Neural cell (in vitro differentiated cells): Measurements from ENCODE around the gene LTO1. TPM values are rescaled to one million over a fixed set of nuclear protein-coding genes. Genes with fewer than 3 reads are reported as not detected.
A peak's percentile ranks its signal among the peaks of the same experiment; 100 is the strongest.

Experiments
- H2AFZ ChIP-seq: fragments of 200-600, 300-800 bp; sonication (generic), shearing (Covaris generic); 2 replicates; pipeline ENCODE4 v1.6.0; 2014; ENCODE audit warnings: low read depth, mild to moderate bottlenecking, antibody characterized with exemption, low read length, moderate library complexity
- H3F3A ChIP-seq: fragments of 200-600 bp; shearing (Covaris generic); 2 replicates; pipeline ENCODE4 v1.6.1; 2016; ENCODE audit warnings: mild to moderate bottlenecking, moderate library complexity, mixed read lengths, antibody characterized with exemption, low read length; ENCODE audit not compliant: insufficient read depth, poor library complexity, severe bottlenecking
- H3K27ac ChIP-seq: fragments of 200-600, 300-800 bp; sonication (generic), shearing (Covaris generic); 2 replicates; pipeline ENCODE4 v1.5.1; 2014; ENCODE audit warnings: mild to moderate bottlenecking, low read length, moderate library complexity
- H3K27me3 ChIP-seq: fragments of 300-800, 200-600 bp; sonication (generic), shearing (Covaris generic); 2 replicates; pipeline ENCODE4 v1.6.0; 2014; ENCODE audit warnings: mild to moderate bottlenecking, low read depth, low read length, moderate library complexity; ENCODE audit not compliant: insufficient read depth
- H3K36me3 ChIP-seq: fragments of 300-800, 200-600 bp; sonication (generic), shearing (Covaris generic); 2 replicates; pipeline ENCODE4 v1.5.1; 2014; ENCODE audit warnings: mild to moderate bottlenecking, antibody characterized with exemption, low read length, moderate library complexity; ENCODE audit not compliant: insufficient read depth
- H3K4me2 ChIP-seq: fragments of 300-800, 200-600 bp; sonication (generic), shearing (Covaris generic); 2 replicates; pipeline ENCODE4 v1.6.0; 2014; ENCODE audit warnings: mild to moderate bottlenecking, low read length
- H3K4me3 ChIP-seq: fragments of 300-800, 200-600 bp; sonication (generic), shearing (Covaris generic); 2 replicates; pipeline ENCODE4 v1.5.1; 2014; ENCODE audit warnings: mild to moderate bottlenecking, low read length, moderate library complexity
- H3K79me2 ChIP-seq: fragments of 200-600 bp; shearing (Covaris generic); replicated peaks from 2 replicates; pipeline ENCODE4 v1.6.0; 2014; ENCODE audit warnings: mild to moderate bottlenecking, low read length, moderate library complexity; ENCODE audit not compliant: insufficient read depth
- H3K9ac ChIP-seq: fragments of 300-800, 200-600 bp; sonication (generic), shearing (Covaris generic); 2 replicates; pipeline ENCODE4 v1.6.1; 2016; ENCODE audit warnings: mild to moderate bottlenecking, low read length, mixed read lengths
- H3K9me2 ChIP-seq: fragments of 200-600 bp; shearing (Covaris generic); 2 replicates; pipeline ENCODE4 v1.6.1; 2016; ENCODE audit warnings: mild to moderate bottlenecking, low read length, mixed read lengths; ENCODE audit not compliant: insufficient read depth
- H3K9me3 ChIP-seq: fragments of 200-600, 300-800 bp; sonication (generic), shearing (Covaris generic); 2 replicates; pipeline ENCODE4 v1.6.1; 2016; ENCODE audit warnings: mild to moderate bottlenecking, mixed run types, low read length, moderate library complexity, mixed read lengths
- H4K20me1 ChIP-seq: fragments of 200-600 bp; shearing (Covaris generic); 2 replicates; pipeline ENCODE4 v1.6.1; 2016; ENCODE audit warnings: mild to moderate bottlenecking, mixed run types; ENCODE audit not compliant: insufficient read depth
- EP300 ChIP-seq: fragments of 450-650 bp; conservative IDR thresholded peaks from 2 replicates; pipeline ENCODE4 v1.6.1; 2014; ENCODE audit warnings: antibody characterized with exemption, mild to moderate bottlenecking, moderate library complexity; ENCODE audit not compliant: poor library complexity, severe bottlenecking
- EZH2 ChIP-seq: fragments of 200-600, 300-800 bp; shearing (Covaris generic), sonication (generic); IDR thresholded peaks from 2 replicates; pipeline ENCODE4 v1.6.1; 2014; ENCODE audit warnings: antibody characterized with exemption, low read length, borderline replicate concordance, mild to moderate bottlenecking; ENCODE audit not compliant: insufficient read depth, poor library complexity, severe bottlenecking
- MXI1 ChIP-seq: fragments of 450-650 bp; conservative IDR thresholded peaks from 2 replicates; pipeline ENCODE4 v1.6.1; 2014; ENCODE audit warnings: antibody characterized with exemption, mild to moderate bottlenecking; ENCODE audit not compliant: poor library complexity, severe bottlenecking
- POLR2AphosphoS5 ChIP-seq: IDR thresholded peaks from 2 replicates; pipeline ENCODE4 v1.6.1; 2012
- RAD21 ChIP-seq: fragments of 450-650 bp; conservative IDR thresholded peaks from 2 replicates; pipeline ENCODE4 v1.6.1; 2014; ENCODE audit warnings: antibody characterized with exemption, mild to moderate bottlenecking, moderate library complexity
- SMC3 ChIP-seq: fragments of 450-650 bp; conservative IDR thresholded peaks from 2 replicates; pipeline ENCODE4 v1.6.1; 2014; ENCODE audit warnings: antibody characterized with exemption, mild to moderate bottlenecking, moderate library complexity; ENCODE audit not compliant: poor library complexity
- TAF1 ChIP-seq: IDR thresholded peaks from 2 replicates; pipeline ENCODE4 v1.6.1; 2012; ENCODE audit warnings: low read depth
- polyA plus RNA-seq: library from polyadenylated mRNA; depleted of rRNA; stranded (reverse); fragments of >200 nt; gene quantifications from 2 replicates; pipeline ENCODE4 v1.2.3, GENCODE V29; 2014
- TF ChIP-seq, protein P1 (sequence below): fragments of 450-650 bp; IDR thresholded peaks from 2 replicates; pipeline ENCODE4 v1.5.1; 2014; ENCODE audit warnings: antibody characterized with exemption, mild to moderate bottlenecking, moderate library complexity; ENCODE audit not compliant: poor library complexity, severe bottlenecking

Gene LTO1
- polyA plus RNA-seq, 1 donor from 2014 or later: 44.4 TPM

GRCh38 chr11:69705901-69706787, 31.0 kb upstream of the LTO1 start:
- H3K4me2 ChIP-seq: no peak overlapping the region
- H2AFZ ChIP-seq: no peak overlapping the region
- no peaks in the 10 kb centered on the region for H4K20me1 ChIP-seq
- no peaks in the 10 kb centered on the region for H3F3A ChIP-seq
- no peak overlapping the region for H3K4me3 ChIP-seq
- H3K9ac ChIP-seq: no peak overlapping the region
- no peaks in the 10 kb centered on the region for H3K36me3 ChIP-seq
- H3K79me2 ChIP-seq: peaks cover 20% of the 10 kb centered on the region
- no peaks in the 10 kb centered on the region for H3K9me3 ChIP-seq
- no peak for TF ChIP-seq EP300
- H3K27me3 ChIP-seq: peaks cover 26% of the 10 kb centered on the region
- H3K9me2 ChIP-seq: no peaks in the 10 kb centered on the region
- peak overlapping the region; percentile 70 for H3K27ac ChIP-seq

GRCh38 chr11:69705351-69705811, 30.2 kb upstream of the LTO1 start:
- H3K9me2 ChIP-seq: no peaks in the 10 kb centered on the region
- peak overlapping the region; percentile 62 for H3K4me3 ChIP-seq
- TF ChIP-seq TAF1 (no peak), SMC3 (peak; percentile 19), EP300 (peak; percentile 24)
- H3K36me3 ChIP-seq: no peaks in the 10 kb centered on the region
- H3K9ac ChIP-seq: peak overlapping the region; percentile 63
- no peaks in the 10 kb centered on the region for H4K20me1 ChIP-seq
- no peaks in the 10 kb centered on the region for H3F3A ChIP-seq
- peak overlapping the region; percentile 70 for H3K27ac ChIP-seq
- H3K27me3 ChIP-seq: peaks cover 26% of the 10 kb centered on the region
- H3K4me2 ChIP-seq: peak overlapping the region; percentile 57
- H2AFZ ChIP-seq: no peak overlapping the region
- peaks cover 27% of the 10 kb centered on the region for H3K79me2 ChIP-seq
- no peaks in the 10 kb centered on the region for H3K9me3 ChIP-seq

- Histone ChIP-seq H3K27me3 (peaks cover 26% of the 10 kb centered on the region), H3K79me2 (peaks cover 27% of the 10 kb centered on the region), H3F3A (no peaks in the 10 kb centered on the region), H3K9ac (peak overlapping the region; percentile 63), H3K4me2 (peak overlapping the region; percentile 57), H4K20me1 (no peaks in the 10 kb centered on the region), H2AFZ (peak overlapping the region; percentile 60), H3K27ac (peak overlapping the region; percentile 70), H3K9me3 (no peaks in the 10 kb centered on the region), H3K4me3 (peak overlapping the region; percentile 62), H3K36me3 (no peaks in the 10 kb centered on the region), H3K9me2 (no peaks in the 10 kb centered on the region)
- TF ChIP-seq SMC3 (peak; percentile 81), POLR2AphosphoS5 (peak; percentile 34), EP300 (peak; percentile 26), RAD21 (peak; percentile 88), EZH2 (no peak), MXI1 (no peak)
- TF ChIP-seq, protein P1, sequence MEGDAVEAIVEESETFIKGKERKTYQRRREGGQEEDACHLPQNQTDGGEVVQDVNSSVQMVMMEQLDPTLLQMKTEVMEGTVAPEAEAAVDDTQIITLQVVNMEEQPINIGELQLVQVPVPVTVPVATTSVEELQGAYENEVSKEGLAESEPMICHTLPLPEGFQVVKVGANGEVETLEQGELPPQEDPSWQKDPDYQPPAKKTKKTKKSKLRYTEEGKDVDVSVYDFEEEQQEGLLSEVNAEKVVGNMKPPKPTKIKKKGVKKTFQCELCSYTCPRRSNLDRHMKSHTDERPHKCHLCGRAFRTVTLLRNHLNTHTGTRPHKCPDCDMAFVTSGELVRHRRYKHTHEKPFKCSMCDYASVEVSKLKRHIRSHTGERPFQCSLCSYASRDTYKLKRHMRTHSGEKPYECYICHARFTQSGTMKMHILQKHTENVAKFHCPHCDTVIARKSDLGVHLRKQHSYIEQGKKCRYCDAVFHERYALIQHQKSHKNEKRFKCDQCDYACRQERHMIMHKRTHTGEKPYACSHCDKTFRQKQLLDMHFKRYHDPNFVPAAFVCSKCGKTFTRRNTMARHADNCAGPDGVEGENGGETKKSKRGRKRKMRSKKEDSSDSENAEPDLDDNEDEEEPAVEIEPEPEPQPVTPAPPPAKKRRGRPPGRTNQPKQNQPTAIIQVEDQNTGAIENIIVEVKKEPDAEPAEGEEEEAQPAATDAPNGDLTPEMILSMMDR: peak; percentile 86
Measured at GRCh38 chr11:69704508-69705253, 29.5 kb upstream of the LTO1 start.
